Measurements from ENCODE around the gene IL17RE. TPM values are rescaled to one million over a fixed set of nuclear protein-coding genes. Genes with fewer than 3 reads are reported as not detected.
"Not testable (repeated sequence)": the region's sequence is repeated elsewhere in the genome, so short reads cannot be mapped to it uniquely, and the experiment has no call there.

The IL17RE gene
- total RNA-seq, 1 donor from 2014 or later: 4.1 TPM

DNA sequence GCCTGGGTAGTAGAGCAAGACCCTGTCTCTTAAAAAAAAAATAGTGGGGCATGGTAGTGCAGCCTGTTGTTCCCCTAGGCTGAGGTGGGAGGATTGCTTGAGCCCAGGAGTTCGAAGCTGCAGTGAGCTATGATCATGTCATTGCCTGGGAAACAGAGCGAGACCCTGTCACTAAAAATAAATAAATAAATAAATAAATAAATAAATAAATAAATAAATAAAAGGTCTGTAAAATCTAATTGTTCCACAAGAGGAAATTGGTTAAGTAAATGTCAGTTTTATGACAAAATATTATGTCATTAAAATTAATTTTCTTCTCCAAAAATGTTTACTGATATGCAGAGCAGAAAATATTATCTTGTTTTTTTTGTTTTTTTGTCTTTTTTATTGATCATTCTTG lies 36.3 kb downstream of the IL17RE start:
- no peak overlapping the region for H3K4me3 ChIP-seq (ENCODE audit: low read depth, low read length)
- no peak for DNase-seq (ENCODE audit: low read depth)
- TF ChIP-seq, protein P1, sequence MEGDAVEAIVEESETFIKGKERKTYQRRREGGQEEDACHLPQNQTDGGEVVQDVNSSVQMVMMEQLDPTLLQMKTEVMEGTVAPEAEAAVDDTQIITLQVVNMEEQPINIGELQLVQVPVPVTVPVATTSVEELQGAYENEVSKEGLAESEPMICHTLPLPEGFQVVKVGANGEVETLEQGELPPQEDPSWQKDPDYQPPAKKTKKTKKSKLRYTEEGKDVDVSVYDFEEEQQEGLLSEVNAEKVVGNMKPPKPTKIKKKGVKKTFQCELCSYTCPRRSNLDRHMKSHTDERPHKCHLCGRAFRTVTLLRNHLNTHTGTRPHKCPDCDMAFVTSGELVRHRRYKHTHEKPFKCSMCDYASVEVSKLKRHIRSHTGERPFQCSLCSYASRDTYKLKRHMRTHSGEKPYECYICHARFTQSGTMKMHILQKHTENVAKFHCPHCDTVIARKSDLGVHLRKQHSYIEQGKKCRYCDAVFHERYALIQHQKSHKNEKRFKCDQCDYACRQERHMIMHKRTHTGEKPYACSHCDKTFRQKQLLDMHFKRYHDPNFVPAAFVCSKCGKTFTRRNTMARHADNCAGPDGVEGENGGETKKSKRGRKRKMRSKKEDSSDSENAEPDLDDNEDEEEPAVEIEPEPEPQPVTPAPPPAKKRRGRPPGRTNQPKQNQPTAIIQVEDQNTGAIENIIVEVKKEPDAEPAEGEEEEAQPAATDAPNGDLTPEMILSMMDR (conservative IDR thresholded peaks at IDR 0.05; ENCODE audit: low read depth, low read length): no peak

DNA sequence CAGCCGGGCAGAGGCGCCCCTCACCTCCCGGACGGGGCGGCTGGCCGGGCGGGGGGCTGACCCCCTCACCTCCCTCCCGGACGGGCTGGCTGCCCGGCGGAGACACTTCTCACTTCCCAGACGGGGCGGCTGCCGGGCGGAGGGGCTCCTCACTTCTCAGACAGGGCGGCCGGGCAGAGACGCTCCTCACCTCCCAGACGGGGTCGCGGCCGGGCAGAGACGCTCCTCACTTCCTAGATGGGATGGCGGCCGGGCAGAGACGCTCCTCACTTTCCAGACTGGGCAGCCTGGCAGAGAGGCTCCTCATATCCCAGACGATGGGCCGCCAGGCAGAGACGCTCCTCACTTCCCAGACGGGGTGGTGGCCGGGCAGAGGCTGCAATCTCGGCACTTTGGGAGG lies 37.3 kb downstream of the IL17RE start:
- not testable (repeated sequence) for DNase-seq (ENCODE audit: low read depth); H3K4me3 ChIP-seq (ENCODE audit: low read depth, low read length)

DNA sequence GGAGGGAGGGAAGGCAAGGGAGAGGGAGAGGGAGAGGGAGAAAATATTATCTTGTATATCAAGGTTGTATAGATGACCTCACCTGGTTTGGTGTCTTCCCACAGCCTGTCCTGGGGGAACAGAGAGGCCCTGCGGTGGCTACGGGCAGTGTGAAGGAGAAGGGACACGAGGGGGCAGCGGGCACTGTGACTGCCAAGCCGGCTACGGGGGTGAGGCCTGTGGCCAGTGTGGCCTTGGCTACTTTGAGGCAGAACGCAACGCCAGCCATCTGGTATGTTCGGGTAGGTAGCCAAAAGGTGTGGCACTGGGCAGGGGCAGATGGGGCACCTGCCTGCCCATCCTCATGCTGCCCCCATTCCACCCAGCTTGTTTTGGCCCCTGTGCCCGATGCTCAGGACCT lies 38.1 kb downstream of the IL17RE start:
- TF ChIP-seq, protein P1 (conservative IDR thresholded peaks at IDR 0.05; ENCODE audit: low read depth, low read length): no peak
- no peak for DNase-seq (ENCODE audit: low read depth)
- H3K4me3 ChIP-seq (ENCODE audit: low read depth, low read length): no peak overlapping the region

DNA sequence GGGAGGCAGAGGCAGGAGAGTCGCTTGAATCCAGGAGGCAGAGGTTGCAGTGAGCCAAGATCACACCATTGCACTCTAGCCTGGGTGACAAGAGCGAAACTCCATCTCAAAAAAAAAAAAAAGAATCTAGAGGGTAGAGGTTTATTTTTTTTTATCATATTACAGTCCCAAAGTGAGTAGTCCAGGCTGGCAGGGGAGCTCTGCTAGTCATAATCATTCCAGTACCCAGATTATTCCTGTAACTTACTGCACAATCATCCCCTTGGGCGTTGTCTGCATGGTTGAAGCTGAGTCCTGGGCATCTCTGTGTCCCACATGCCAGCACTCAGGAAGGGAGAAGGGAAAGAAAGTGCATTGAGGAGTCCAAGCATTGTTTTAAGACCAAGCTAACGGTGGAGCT lies 39.5 kb downstream of the IL17RE start:
- no peak overlapping the region for H3K4me3 ChIP-seq (ENCODE audit: low read depth, low read length)
- TF ChIP-seq, protein P1 (conservative IDR thresholded peaks at IDR 0.05; ENCODE audit: low read depth, low read length): no peak
- DNase-seq (ENCODE audit: low read depth): no peak

DNA sequence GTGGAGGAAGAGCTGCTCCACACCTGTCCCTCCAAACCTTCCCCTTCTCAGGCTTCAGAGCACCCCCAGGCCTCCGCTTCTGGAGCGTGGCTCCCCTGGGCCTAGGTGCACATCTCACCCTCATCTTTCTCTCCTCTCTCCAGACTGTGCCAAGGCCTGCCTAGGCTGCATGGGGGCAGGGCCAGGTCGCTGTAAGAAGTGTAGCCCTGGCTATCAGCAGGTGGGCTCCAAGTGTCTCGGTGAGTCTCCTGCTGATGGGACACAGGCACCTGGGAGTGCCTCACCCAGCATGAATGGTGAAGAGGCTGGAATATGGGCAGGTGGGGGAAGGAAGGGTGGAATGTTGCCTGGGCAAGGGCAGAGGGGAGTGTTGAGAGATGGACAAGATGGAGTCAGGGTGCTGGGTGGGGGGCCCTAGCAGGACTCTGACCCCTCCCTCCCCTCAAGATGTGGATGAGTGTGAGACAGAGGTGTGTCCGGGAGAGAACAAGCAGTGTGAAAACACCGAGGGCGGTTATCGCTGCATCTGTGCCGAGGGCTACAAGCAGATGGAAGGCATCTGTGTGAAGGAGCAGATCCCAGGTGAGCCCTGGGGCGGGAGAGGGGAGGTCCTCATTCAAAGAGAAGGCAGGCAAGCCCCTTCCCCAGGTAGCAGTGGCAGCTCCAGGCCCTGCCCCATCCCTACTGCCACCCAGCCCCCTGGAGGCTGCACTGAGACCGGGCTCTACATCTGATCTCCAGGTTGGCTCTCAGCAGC lies 40.5 kb downstream of the IL17RE start:
- no peak for DNase-seq (ENCODE audit: low read depth)
- no peak overlapping the region for H3K4me3 ChIP-seq (ENCODE audit: low read depth, low read length)
- TF ChIP-seq, protein P1 (conservative IDR thresholded peaks at IDR 0.05; ENCODE audit: low read depth, low read length): no peak

DNA sequence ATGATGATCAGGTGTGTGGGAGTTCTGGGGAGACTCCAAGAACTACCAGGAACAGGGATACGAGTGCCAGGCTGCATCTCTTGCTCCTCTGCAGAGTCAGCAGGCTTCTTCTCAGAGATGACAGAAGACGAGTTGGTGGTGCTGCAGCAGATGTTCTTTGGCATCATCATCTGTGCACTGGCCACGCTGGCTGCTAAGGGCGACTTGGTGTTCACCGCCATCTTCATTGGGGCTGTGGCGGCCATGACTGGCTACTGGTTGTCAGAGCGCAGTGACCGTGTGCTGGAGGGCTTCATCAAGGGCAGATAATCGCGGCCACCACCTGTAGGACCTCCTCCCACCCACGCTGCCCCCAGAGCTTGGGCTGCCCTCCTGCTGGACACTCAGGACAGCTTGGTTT lies 41.6 kb downstream of the IL17RE start:
- DNase-seq (ENCODE audit: low read depth): no peak
- TF ChIP-seq, protein P1 (conservative IDR thresholded peaks at IDR 0.05; ENCODE audit: low read depth, low read length): no peak
- H3K4me3 ChIP-seq (ENCODE audit: low read depth, low read length): no peak overlapping the region

DNA sequence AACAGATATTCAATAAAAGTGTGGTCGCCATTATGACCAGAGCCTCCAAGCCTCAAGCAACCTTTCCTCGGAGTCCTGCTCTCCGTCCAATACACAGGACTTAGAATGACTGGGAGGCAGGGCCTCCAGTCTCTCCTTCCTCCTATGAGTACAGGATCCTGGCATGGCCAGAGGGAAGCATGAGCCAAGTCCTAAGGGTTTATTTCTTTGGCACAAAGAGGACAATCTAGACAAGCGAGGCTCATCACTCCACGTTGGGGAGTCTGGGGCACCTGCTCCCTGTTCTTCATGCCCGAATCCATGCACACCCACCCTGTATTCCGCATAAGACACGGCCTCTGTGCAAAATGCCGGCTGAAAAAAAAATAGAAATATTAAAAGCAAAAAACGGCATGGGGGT lies 42.7 kb downstream of the IL17RE start:
- DNase-seq (ENCODE audit: low read depth): no peak
- H3K4me3 ChIP-seq (ENCODE audit: low read depth, low read length): peak overlapping the region; percentile 67
- TF ChIP-seq, protein P1 (conservative IDR thresholded peaks at IDR 0.05; ENCODE audit: low read depth, low read length): no peak

Data from epithelial cell of proximal tubule (primary cell).